Measurements from ENCODE around the gene TOMM70.

- TF ChIP-seq USF2 (IDR thresholded peaks at IDR 0.05; ENCODE audit: low read length) (no peak), POLR2AphosphoS5 (IDR thresholded peaks at IDR 0.05; ENCODE audit: low read depth, low read length) (no peak), CTCF (IDR thresholded peaks at IDR 0.05; ENCODE audit: control extremely low read depth in 1 of 3, insufficient read depth in 1 of 3, low read depth in 1 of 3, low read length in 3 of 3) (no peak), CBX8 (IDR thresholded peaks at IDR 0.05; ENCODE audit: borderline replicate concordance, low read depth, low read length) (no peak), TBP (IDR thresholded peaks at IDR 0.05; ENCODE audit: low read depth, low read length) (no peak), RBBP5 (IDR thresholded peaks at IDR 0.05; ENCODE audit: borderline replicate concordance, low read depth, low read length) (no peak), CEBPB (IDR thresholded peaks at IDR 0.05; ENCODE audit: low read depth, low read length) (no peak), ZNF274 (IDR thresholded peaks at IDR 0.05; ENCODE audit: borderline replicate concordance, extremely low read depth, low read length) (no peak), BRCA1 (IDR thresholded peaks at IDR 0.05; ENCODE audit: low read depth, low read length) (no peak), RAD21 (IDR thresholded peaks at IDR 0.05 in 1 of 2, conservative IDR thresholded peaks at IDR 0.05 in 1 of 2; ENCODE audit: low read depth in 2 of 2, low read length in 2 of 2) (no peak)
Observed at GRCh38 chr3:100358413-100358812, 42.5 kb downstream of the TOMM70 start.

Data from H1 (cell line).